ENCODE measurements around the gene PGC. TPM values are rescaled to one million over a fixed set of nuclear protein-coding genes. Genes with fewer than 3 reads are reported as not detected.

Gene PGC
- total RNA-seq, 1 experiment from 2014 or later, result 0.63 TPM

GRCh38 chr6:41741625-41742490 is 5.3 kb downstream of the PGC start:
- no peak overlapping the region for H3K27ac Mint-ChIP-seq
- CTCF ChIA-PET, result no interaction called here
- no peak for ATAC-seq

GRCh38 chr6:41740366-41741162 is 6.6 kb downstream of the PGC start:
- ATAC-seq, result no peak
- ChIA-PET POLR2A (no interaction called here), CTCF (interaction anchor here (1.0 kb wide), 1 partner anchor 40 kb away, joined by 3 read pairs; no protein-coding TSS in a partner anchor)
- H3K4me1 Mint-ChIP-seq, result peaks cover 10% of the 10 kb centered on the region
- H3K27me3 Mint-ChIP-seq (ENCODE audit: low read depth), result peaks cover 3% of the 10 kb centered on the region; the same call in 1 of the 2 replicates
- H3K9me3 Mint-ChIP-seq, result no peaks in the 10 kb centered on the region
- no peak overlapping the region for H3K4me3 Mint-ChIP-seq
- H3K27ac Mint-ChIP-seq, result no peak overlapping the region
- DNase-seq (ENCODE audit: low spot score), result no peak
- H3K36me3 Mint-ChIP-seq, result no peaks in the 10 kb centered on the region
- TF ChIP-seq FOXP4 (CRISPR knock-in tag; IDR thresholded peaks at IDR 0.05), result no peak
- no peak for TF ChIP-seq CREB1 (CRISPR knock-in tag; IDR thresholded peaks at IDR 0.05)
- no peak for TF ChIP-seq ZNF423 (CRISPR knock-in tag; IDR thresholded peaks at IDR 0.05)
- TF ChIP-seq STAT6 (CRISPR knock-in tag; conservative IDR thresholded peaks at IDR 0.05; ENCODE audit: low read depth), result no peak
- no peak for TF ChIP-seq TP53 (CRISPR knock-in tag; IDR thresholded peaks at IDR 0.05)
- no peak for TF ChIP-seq TEAD4 (CRISPR knock-in tag; IDR thresholded peaks at IDR 0.05)
- no peak for TF ChIP-seq ZNF219 (CRISPR knock-in tag; IDR thresholded peaks at IDR 0.05; ENCODE audit: borderline replicate concordance)
- no peak for TF ChIP-seq AFF4 (CRISPR knock-in tag; IDR thresholded peaks at IDR 0.05; ENCODE audit: borderline replicate concordance)
- no peak for TF ChIP-seq FOXP1 (CRISPR knock-in tag; IDR thresholded peaks at IDR 0.05; ENCODE audit: borderline replicate concordance)
- no peak for TF ChIP-seq ZSCAN18 (CRISPR knock-in tag; IDR thresholded peaks at IDR 0.05)
- no peak for TF ChIP-seq ZNF512 (CRISPR knock-in tag; IDR thresholded peaks at IDR 0.05; ENCODE audit: borderline replicate concordance)
- TF ChIP-seq AR (CRISPR knock-in tag; IDR thresholded peaks at IDR 0.05), result no peak

More at GRCh38 chr6:41741625-41742490, 5.3 kb downstream of the PGC start:
- Mint-ChIP-seq H3K9me3 (no peaks in the 10 kb centered on the region), H3K4me3 (no peak overlapping the region), H3K27me3 (ENCODE audit: low read depth) (peaks cover 3% of the 10 kb centered on the region; the same call in 1 of the 2 replicates), H3K4me1 (no peaks in the 10 kb centered on the region), H3K36me3 (no peaks in the 10 kb centered on the region)
- DNase-seq (ENCODE audit: low spot score), result no peak
- POLR2A ChIA-PET, result no interaction called here
- TF ChIP-seq ZNF232 (CRISPR knock-in tag; IDR thresholded peaks at IDR 0.05) (no peak), GABPB1 (CRISPR knock-in tag; IDR thresholded peaks at IDR 0.05) (peak; percentile 62; the same call in 1 of the 2 replicates)
